Adipocyte (in vitro differentiated cells): Measurements from ENCODE around the gene CPTP.

Experiments
- DNase-seq: peaks from one replicate; pipeline ENCODE4 v3.0.0-alpha.2; 2015; ENCODE audit warnings: low read depth
- H3K27me3 ChIP-seq: replicated peaks from 2 replicates; pipeline ENCODE4 v1.7.0; 2013; ENCODE audit warnings: mild to moderate bottlenecking, low read length, moderate library complexity; ENCODE audit not compliant: control insufficient read depth, insufficient read depth
- H3K36me3 ChIP-seq: 2 replicates; pipeline ENCODE4 v1.7.0; 2013; ENCODE audit warnings: low read length, mild to moderate bottlenecking, moderate library complexity; ENCODE audit not compliant: control insufficient read depth, insufficient read depth, severe bottlenecking
- H3K4me1 ChIP-seq: 2 replicates; pipeline ENCODE4 v1.7.0; 2013; ENCODE audit warnings: mild to moderate bottlenecking, low read length, moderate library complexity; ENCODE audit not compliant: control insufficient read depth, insufficient read depth
- H3K4me3 ChIP-seq: 2 replicates; pipeline ENCODE4 v1.7.0; 2013; ENCODE audit warnings: mild to moderate bottlenecking, low read length, moderate library complexity
- H3K9ac ChIP-seq: 2 replicates; pipeline ENCODE4 v1.7.0; 2013; ENCODE audit warnings: mild to moderate bottlenecking, low read length, moderate library complexity
- H3K9me3 ChIP-seq: 2 replicates; pipeline ENCODE4 v1.7.0; 2013; ENCODE audit warnings: mild to moderate bottlenecking, low read length, moderate library complexity; ENCODE audit not compliant: control insufficient read depth

The CPTP gene

GRCh38 chr1:1317420-1317819 lies 7.2 kb upstream of the CPTP start:
- no peak for DNase-seq
- peaks cover 41% of the 10 kb centered on the region for H3K36me3 ChIP-seq

DNA sequence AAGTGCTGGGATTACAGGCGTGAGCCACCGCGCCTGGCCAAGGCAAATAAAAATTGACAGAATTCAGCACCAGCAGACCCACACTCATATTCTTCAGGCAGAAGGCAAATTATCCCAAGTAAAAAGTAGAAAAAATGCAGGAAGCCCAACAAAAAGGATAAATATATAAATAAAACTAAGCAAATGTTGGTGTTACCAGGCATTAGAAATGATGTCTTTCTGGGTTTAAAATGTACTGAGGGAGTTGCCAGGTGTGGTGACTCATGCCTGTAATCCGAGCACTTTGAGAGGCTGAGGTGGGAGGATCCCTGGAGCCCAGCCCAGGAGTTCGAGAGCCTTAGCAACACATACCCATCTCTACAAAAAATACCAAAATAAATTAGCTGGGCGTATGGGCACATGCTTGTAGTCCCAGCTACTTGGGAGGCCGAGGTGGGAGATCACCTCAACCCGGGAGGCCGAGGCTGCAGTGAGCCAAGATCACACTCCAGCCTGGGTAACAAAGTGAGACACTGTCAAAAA lies 6.4 kb upstream of the CPTP start:
- peak; percentile 93 for DNase-seq
- peaks cover 34% of the 10 kb centered on the region for H3K36me3 ChIP-seq
- no peak overlapping the region for H3K4me3 ChIP-seq
- peaks cover 30% of the 10 kb centered on the region for H3K4me1 ChIP-seq
- H3K27me3 ChIP-seq, result no peaks in the 10 kb centered on the region
- peak overlapping the region; percentile 39 for H3K9ac ChIP-seq
- no peaks in the 10 kb centered on the region for H3K9me3 ChIP-seq

More at GRCh38 chr1:1317420-1317819, 7.2 kb upstream of the CPTP start:
- H3K4me1 ChIP-seq, result peaks cover 27% of the 10 kb centered on the region
- H3K9me3 ChIP-seq, result no peaks in the 10 kb centered on the region
- no peak overlapping the region for H3K9ac ChIP-seq
- H3K27me3 ChIP-seq, result no peaks in the 10 kb centered on the region
- no peak overlapping the region for H3K4me3 ChIP-seq

DNA sequence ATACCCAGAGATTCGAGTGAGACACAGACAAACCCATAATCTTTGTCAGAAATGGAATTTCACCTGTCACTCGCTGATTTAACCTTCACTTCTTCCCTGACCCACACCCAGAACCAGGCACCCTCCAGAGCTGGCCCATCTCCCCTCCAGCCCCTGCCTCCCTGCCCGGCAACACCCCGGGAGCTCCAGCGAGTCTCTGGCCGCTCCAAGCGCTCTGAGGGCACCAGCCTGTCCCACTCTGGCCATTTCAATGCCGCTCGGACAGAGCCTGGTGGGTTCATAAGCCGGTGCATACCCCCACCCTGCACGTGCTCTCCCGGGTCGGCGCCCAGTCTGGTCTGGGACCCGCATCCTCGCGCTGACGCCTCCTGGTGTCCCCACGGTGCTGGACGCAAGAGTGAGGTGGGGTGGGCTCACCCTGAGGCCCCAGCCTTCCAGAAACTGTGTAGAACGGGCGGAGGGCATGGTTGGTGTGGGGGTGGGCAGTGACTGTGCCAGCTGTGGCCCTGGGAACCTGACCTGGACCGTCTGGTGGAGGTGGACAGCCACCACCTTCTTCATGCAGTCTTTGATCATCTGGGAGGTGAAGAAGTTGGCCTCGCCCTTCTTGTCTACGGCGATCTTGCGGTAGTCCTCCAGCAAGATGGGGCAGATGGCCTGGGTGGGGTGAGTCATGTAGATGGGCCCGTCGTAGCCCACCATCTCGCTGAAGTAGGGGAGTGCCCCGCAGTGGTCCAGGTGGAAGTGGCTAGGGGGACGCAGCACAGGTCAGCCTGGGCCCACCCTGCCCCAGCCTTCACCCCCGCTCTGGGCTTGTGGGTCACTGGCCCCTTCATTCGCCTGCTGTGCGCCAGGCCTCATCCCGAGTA lies 5.6 kb upstream of the CPTP start:
- Histone ChIP-seq H3K9ac (peak overlapping the region; percentile 39), H3K36me3 (peaks cover 25% of the 10 kb centered on the region), H3K9me3 (no peaks in the 10 kb centered on the region), H3K27me3 (no peaks in the 10 kb centered on the region), H3K4me3 (no peak overlapping the region), H3K4me1 (peaks cover 34% of the 10 kb centered on the region)
- no peak for DNase-seq

- Histone ChIP-seq H3K27me3 (no peaks in the 10 kb centered on the region), H3K36me3 (peaks cover 19% of the 10 kb centered on the region), H3K9me3 (no peaks in the 10 kb centered on the region), H3K4me1 (peaks cover 34% of the 10 kb centered on the region), H3K4me3 (no peak overlapping the region), H3K9ac (no peak overlapping the region)
- no peak for DNase-seq
These were observed 5.0 kb upstream of the CPTP start for GRCh38 chr1:1319646-1319941.

- no peaks in the 10 kb centered on the region for H3K9me3 ChIP-seq
- H3K4me3 ChIP-seq, result no peak overlapping the region
- no peak for DNase-seq
- peaks cover 15% of the 10 kb centered on the region for H3K36me3 ChIP-seq
- H3K4me1 ChIP-seq, result peaks cover 42% of the 10 kb centered on the region
- peak overlapping the region; percentile 39 for H3K9ac ChIP-seq
- no peaks in the 10 kb centered on the region for H3K27me3 ChIP-seq
These were observed 3.7 kb upstream of the CPTP start for GRCh38 chr1:1320666-1321448.

GRCh38 chr1:1321477-1321876 lies 3.1 kb upstream of the CPTP start:
- no peaks in the 10 kb centered on the region for H3K27me3 ChIP-seq
- peaks cover 44% of the 10 kb centered on the region for H3K4me1 ChIP-seq
- no peak for DNase-seq
- peak overlapping the region; percentile 39 for H3K9ac ChIP-seq
- H3K9me3 ChIP-seq, result no peaks in the 10 kb centered on the region
- peaks cover 15% of the 10 kb centered on the region for H3K36me3 ChIP-seq
- no peak overlapping the region for H3K4me3 ChIP-seq

DNA sequence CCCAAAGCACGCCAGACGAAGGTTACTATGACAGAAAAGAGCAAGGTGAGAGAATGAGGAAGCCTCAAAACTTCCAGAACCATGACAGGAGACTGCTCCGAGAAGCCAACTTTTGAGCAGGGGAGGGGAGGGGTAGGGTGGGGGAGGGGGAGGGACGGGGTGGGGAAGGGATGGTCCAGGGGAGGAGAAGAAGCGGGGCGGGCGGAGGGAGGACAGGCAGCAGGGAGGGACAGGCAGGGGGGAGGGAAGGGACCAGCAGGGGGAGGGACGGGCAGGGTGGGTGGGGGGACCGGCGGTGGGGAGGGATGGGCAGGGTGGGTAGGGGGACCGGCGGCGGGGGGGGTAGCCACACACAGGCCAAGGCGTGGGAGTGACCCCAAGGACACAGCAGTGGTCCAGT lies 2.2 kb upstream of the CPTP start:
- peaks cover 44% of the 10 kb centered on the region for H3K4me1 ChIP-seq
- H3K9ac ChIP-seq, result no peak overlapping the region
- H3K36me3 ChIP-seq, result peaks cover 17% of the 10 kb centered on the region
- DNase-seq, result no peak
- H3K27me3 ChIP-seq, result no peaks in the 10 kb centered on the region
- H3K4me3 ChIP-seq, result no peak overlapping the region
- H3K9me3 ChIP-seq, result no peaks in the 10 kb centered on the region

DNA sequence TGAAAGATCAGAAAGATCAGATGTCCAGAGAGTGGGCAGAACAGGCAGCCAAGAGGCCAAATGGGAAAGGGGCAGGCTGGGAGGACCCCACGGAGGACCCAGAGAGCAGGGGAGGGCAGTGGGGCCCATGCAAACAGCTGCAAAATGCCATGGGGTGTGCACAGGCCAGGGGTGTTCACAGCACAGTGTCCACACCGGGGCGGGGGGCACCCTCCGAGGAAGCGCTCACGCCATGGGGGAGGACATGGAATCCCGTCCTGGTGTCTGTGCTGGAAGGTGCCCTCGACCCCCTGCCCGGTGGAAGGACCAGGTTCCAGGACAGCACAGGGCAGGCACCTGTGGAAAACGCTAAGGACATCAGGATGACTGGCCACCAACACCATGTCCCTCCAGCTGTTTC lies 1.6 kb upstream of the CPTP start:
- no peaks in the 10 kb centered on the region for H3K27me3 ChIP-seq
- H3K9me3 ChIP-seq, result no peaks in the 10 kb centered on the region
- no peak overlapping the region for H3K4me3 ChIP-seq
- no peak for DNase-seq
- H3K4me1 ChIP-seq, result peaks cover 39% of the 10 kb centered on the region
- H3K36me3 ChIP-seq, result peaks cover 21% of the 10 kb centered on the region
- peak overlapping the region; percentile 42 for H3K9ac ChIP-seq

DNA sequence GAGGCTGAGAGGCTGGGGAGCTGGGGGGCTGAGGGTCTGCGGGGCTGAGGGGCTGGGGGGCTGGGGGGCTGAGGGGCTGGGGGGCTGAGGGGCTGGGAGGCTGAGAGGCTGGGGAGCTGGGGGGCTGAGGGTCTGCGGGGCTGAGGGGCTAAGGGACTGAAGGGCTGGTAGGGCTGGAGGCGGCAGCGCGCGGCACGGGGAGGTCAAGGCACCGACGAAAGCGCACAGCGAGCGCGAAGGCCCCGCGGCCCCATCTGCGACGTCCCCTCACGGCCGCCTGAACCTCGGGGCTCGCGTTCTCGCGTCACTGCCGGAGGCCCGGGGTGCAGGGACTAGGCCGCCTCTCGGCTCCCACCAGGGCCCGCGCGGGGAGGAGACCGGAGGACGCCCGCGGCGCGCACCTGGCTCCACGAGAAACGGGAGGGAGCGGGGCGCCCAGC lies 498 bp upstream of the CPTP start:
- DNase-seq, result no peak
- Histone ChIP-seq H3K27me3 (no peaks in the 10 kb centered on the region), H3K9ac (peak overlapping the region; percentile 93), H3K4me1 (peaks cover 27% of the 10 kb centered on the region), H3K9me3 (no peaks in the 10 kb centered on the region), H3K36me3 (peaks cover 16% of the 10 kb centered on the region), H3K4me3 (peak overlapping the region; percentile 85)

DNA sequence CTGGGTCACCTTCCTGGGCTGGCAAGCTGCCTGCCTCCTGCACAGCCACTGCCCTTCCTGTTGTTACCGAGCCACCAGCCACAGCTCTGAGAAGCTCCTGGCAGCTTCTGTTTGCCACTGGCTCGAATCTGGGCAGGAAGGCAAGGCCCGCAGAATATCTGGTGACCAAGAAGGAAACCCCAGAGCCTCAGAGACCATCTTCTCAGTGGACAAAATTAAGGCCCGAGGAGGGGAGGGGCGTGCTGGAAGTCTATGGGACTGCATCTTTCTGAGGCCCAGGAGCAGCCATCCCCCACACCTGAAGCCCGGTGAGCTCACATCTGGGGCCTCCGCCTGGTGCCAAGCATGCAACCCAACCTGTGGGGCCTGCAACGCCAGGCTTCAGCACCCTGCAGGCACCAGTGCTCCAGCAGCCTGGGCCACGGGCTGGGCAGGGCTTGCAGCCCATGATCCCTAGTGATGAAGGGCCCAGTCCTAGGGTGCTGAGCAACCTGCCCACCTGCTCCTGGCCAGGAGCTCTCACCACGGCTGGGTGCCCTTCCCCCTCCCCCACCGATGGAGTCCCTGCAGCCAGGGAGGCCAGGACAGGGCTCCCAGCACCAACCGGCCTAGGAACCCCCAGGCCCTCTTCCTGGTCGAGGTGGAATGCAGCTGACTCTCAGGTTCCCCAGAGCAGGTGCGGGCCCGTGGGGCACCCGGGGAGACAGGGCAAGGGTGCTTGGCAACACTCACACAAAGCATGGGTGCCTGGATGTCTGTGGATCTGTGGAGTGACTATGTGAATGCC lies 879 bp downstream of the CPTP start:
- Histone ChIP-seq H3K4me3 (peak overlapping the region; percentile 85), H3K9ac (peak overlapping the region; percentile 91), H3K4me1 (peaks cover 29% of the 10 kb centered on the region), H3K9me3 (no peaks in the 10 kb centered on the region), H3K36me3 (peaks cover 6% of the 10 kb centered on the region), H3K27me3 (no peaks in the 10 kb centered on the region)
- DNase-seq, result no peak
